ENCODE measurements around the gene TUT7. TPM values are rescaled to one million over a fixed set of nuclear protein-coding genes. Genes with fewer than 3 reads are reported as not detected.

TUT7 gene
- total RNA-seq, 1 experiment from 2014 or later, result 36.1 TPM

DNA sequence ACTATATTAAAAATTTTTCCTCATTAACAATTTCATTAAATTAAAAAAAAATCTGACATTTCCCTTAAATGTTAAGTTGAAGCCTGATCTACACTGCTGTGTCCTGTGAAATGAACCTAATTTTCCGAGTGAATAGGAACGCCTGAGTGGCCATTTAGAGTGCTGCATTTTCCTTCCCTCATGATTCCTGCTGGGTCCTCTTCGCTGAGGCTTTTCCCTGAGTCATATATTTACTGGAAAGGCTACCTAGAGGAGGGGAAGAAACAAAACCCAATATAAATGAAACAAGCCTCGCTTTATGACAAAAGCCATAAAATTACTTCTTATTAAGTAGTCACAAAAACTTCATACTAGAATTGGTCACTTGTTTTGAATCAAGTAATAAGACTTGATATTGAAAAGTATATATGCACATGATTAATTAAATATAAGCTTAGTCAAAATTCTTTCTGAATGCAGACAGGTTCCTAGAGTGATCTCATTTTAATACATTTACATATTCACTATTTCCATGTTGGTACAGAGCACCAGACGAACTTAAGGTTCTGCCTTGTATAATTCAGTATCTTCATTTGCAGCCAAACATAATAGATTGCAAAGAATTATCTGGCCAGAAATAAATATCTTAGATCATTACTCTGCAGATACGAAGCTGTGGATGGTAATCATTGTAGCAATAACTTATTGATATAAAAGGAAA, 65.6 kb downstream of the TUT7 start:
- no peak overlapping the region for H3K4me3 ChIP-seq
- ChIA-PET POLR2A (ENCODE audit: unreplicated experiment) (no interaction called here), CTCF (no interaction called here)
- intact Hi-C loops (cut with micrococcal nuclease; ENCODE audit: unreplicated experiment), result no loop called here
- peaks cover 15% of the 10 kb centered on the region for H3F3A ChIP-seq (ENCODE audit: insufficient read depth, low read depth)
- no peak overlapping the region for H3K27ac ChIP-seq
- H4K20me1 ChIP-seq (ENCODE audit: insufficient read depth), result peaks cover 7% of the 10 kb centered on the region; the same call in 1 of the 2 replicates
- H3K9me3 ChIP-seq (ENCODE audit: insufficient read depth, low read depth), result no peaks in the 10 kb centered on the region
- no TSS peak for BruUV-seq (replicated peaks)
- no peak overlapping the region for H3K4me2 ChIP-seq
- no peaks in the 10 kb centered on the region for H3K79me2 ChIP-seq (ENCODE audit: low read depth)
- TF ChIP-seq, protein P1, sequence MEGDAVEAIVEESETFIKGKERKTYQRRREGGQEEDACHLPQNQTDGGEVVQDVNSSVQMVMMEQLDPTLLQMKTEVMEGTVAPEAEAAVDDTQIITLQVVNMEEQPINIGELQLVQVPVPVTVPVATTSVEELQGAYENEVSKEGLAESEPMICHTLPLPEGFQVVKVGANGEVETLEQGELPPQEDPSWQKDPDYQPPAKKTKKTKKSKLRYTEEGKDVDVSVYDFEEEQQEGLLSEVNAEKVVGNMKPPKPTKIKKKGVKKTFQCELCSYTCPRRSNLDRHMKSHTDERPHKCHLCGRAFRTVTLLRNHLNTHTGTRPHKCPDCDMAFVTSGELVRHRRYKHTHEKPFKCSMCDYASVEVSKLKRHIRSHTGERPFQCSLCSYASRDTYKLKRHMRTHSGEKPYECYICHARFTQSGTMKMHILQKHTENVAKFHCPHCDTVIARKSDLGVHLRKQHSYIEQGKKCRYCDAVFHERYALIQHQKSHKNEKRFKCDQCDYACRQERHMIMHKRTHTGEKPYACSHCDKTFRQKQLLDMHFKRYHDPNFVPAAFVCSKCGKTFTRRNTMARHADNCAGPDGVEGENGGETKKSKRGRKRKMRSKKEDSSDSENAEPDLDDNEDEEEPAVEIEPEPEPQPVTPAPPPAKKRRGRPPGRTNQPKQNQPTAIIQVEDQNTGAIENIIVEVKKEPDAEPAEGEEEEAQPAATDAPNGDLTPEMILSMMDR (conservative IDR thresholded peaks at IDR 0.05), result no peak
- no peak for TF ChIP-seq EZH2 (IDR thresholded peaks at IDR 0.05; ENCODE audit: low read depth)
- peaks cover 2% of the 10 kb centered on the region; the same call in 1 of the 2 replicates for H3K4me1 ChIP-seq (replicated peaks; ENCODE audit: insufficient read depth)
- no peak overlapping the region for H2AFZ ChIP-seq
- H3K9me2 ChIP-seq (ENCODE audit: insufficient read depth), result no peaks in the 10 kb centered on the region
- peaks cover 5% of the 10 kb centered on the region; the same call in 1 of the 2 replicates for H3K36me3 ChIP-seq (ENCODE audit: low read depth)
- no peak for DNase-seq
- H3K27me3 ChIP-seq (ENCODE audit: insufficient read depth, low read depth), result no peaks in the 10 kb centered on the region

DNA sequence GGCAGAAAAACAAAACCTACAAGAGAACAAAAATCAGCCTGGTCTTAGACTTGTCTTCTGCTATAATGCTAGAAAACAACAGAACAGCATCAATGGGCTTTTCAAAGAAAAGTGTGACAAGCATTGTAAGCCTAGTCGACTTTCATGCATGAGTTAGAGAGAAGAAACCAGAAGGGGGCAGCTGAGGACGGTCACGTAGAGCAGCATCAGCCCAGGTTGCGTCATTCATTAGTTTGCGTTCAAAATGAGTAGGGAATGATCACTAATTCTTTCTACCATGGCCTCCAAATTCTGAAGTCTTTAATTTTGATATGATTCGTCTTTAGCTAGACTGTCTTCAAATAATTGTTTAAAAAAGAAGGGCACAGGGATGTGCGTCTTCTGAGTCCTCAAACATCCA, 67.2 kb downstream of the TUT7 start:
- BruUV-seq (replicated peaks), result no TSS peak
- H2AFZ ChIP-seq, result no peak overlapping the region
- no peak overlapping the region for H3K4me2 ChIP-seq
- peaks cover 5% of the 10 kb centered on the region; the same call in 1 of the 2 replicates for H3K36me3 ChIP-seq (ENCODE audit: low read depth)
- no peak for DNase-seq
- H3K27ac ChIP-seq, result no peak overlapping the region
- H3K9me3 ChIP-seq (ENCODE audit: insufficient read depth, low read depth), result no peaks in the 10 kb centered on the region
- peaks cover 9% of the 10 kb centered on the region; the same call in 1 of the 2 replicates for H3K4me1 ChIP-seq (replicated peaks; ENCODE audit: insufficient read depth)
- no peaks in the 10 kb centered on the region for H3K27me3 ChIP-seq (ENCODE audit: insufficient read depth, low read depth)
- no peak overlapping the region for H3K4me3 ChIP-seq
- peaks cover 7% of the 10 kb centered on the region; the same call in 1 of the 2 replicates for H4K20me1 ChIP-seq (ENCODE audit: insufficient read depth)
- H3K9me2 ChIP-seq (ENCODE audit: insufficient read depth), result no peaks in the 10 kb centered on the region
- intact Hi-C loops (cut with micrococcal nuclease; ENCODE audit: unreplicated experiment), result no loop called here
- H3F3A ChIP-seq (ENCODE audit: insufficient read depth, low read depth), result peaks cover 30% of the 10 kb centered on the region
- H3K79me2 ChIP-seq (ENCODE audit: low read depth), result no peaks in the 10 kb centered on the region
- TF ChIP-seq EZH2 (IDR thresholded peaks at IDR 0.05; ENCODE audit: low read depth), result no peak
- TF ChIP-seq, protein P1 (conservative IDR thresholded peaks at IDR 0.05), result 0 out of 2 replicates have a peak, but pooled peaks have one; percentile 17
- POLR2A ChIA-PET (ENCODE audit: unreplicated experiment), result no interaction called here
- CTCF ChIA-PET, result no interaction called here

DNA sequence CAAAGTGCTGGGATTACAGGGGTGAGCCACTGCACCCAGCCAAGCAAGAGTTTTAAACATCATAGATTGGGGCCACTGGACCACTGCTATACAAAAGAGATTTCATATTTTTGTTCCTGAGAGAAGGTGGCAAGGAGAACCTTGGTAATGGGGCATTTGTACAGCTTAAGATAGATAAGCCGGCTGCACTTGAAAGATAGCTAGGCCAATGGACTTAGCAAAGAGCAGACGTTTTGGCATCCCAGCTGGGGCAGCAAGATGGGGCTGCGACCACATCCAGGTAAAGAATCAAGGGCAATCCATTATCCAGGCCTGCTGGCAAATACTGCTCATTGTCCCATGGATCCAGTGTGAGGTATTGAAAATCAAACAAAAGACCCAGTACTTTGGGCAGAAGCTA, 67.9 kb downstream of the TUT7 start:
- intact Hi-C loops (cut with micrococcal nuclease; ENCODE audit: unreplicated experiment), result no loop called here
- peaks cover 5% of the 10 kb centered on the region; the same call in 1 of the 2 replicates for H3K36me3 ChIP-seq (ENCODE audit: low read depth)
- no peak for DNase-seq
- ChIA-PET POLR2A (ENCODE audit: unreplicated experiment) (no interaction called here), CTCF (no interaction called here)
- H3K4me2 ChIP-seq, result no peak overlapping the region
- no peak for TF ChIP-seq EZH2 (IDR thresholded peaks at IDR 0.05; ENCODE audit: low read depth)
- TF ChIP-seq, protein P1 (conservative IDR thresholded peaks at IDR 0.05), result no peak
- H4K20me1 ChIP-seq (ENCODE audit: insufficient read depth), result peaks cover 7% of the 10 kb centered on the region; the same call in 1 of the 2 replicates
- H3K4me3 ChIP-seq, result no peak overlapping the region
- BruUV-seq (replicated peaks), result no TSS peak
- no peaks in the 10 kb centered on the region for H3K27me3 ChIP-seq (ENCODE audit: insufficient read depth, low read depth)
- H2AFZ ChIP-seq, result no peak overlapping the region
- H3K27ac ChIP-seq, result no peak overlapping the region
- peaks cover 37% of the 10 kb centered on the region for H3F3A ChIP-seq (ENCODE audit: insufficient read depth, low read depth)
- H3K9me2 ChIP-seq (ENCODE audit: insufficient read depth), result no peaks in the 10 kb centered on the region
- no peaks in the 10 kb centered on the region for H3K9me3 ChIP-seq (ENCODE audit: insufficient read depth, low read depth)
- H3K79me2 ChIP-seq (ENCODE audit: low read depth), result peaks cover 6% of the 10 kb centered on the region
- H3K4me1 ChIP-seq (replicated peaks; ENCODE audit: insufficient read depth), result peaks cover 9% of the 10 kb centered on the region; the same call in 1 of the 2 replicates

Measured in PC-9 (cell line).